Right hindlimb (tissue), 1 donor: ENCODE data around the gene DOCK1.
A peak's percentile ranks its signal among the peaks of the same experiment; 100 is the strongest.

Source experiments
- DNase-seq: peaks from one replicate; pipeline ENCODE4 v3.0.0-alpha.2; 2018

DOCK1 gene

GRCh38 chr10:126955934-126956711, 50.9 kb downstream of the DOCK1 start:
- DNase-seq = no peak

DNA sequence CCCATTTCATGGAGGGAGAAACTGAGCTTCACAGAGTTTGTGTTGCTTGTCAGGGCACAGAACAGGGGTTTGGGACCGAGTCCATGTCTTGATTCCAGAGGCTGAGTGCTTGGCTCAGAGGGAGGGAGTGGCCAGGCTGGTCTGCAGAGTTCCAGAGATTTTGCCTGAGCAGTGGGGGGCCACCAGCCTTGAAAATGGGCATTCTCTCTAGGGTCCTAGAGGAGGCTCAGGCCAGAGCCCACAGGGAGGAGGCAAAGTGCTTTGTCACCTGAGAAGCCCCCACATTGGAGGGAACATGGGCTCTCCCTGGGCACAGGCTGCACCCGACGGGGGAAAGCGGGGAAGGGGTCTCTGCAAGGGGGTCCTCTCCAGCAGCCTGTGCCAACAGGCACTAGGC, 51.5 kb downstream of the DOCK1 start:
- DNase-seq = no peak

- DNase-seq = no peak
These were observed 51.9 kb downstream of the DOCK1 start for GRCh38 chr10:126957111-126957510.

GRCh38 chr10:126959431-126959830, 54.2 kb downstream of the DOCK1 start:
- DNase-seq = no peak

- no peak for DNase-seq
These were observed 54.9 kb downstream of the DOCK1 start for GRCh38 chr10:126959906-126960685.

DNA sequence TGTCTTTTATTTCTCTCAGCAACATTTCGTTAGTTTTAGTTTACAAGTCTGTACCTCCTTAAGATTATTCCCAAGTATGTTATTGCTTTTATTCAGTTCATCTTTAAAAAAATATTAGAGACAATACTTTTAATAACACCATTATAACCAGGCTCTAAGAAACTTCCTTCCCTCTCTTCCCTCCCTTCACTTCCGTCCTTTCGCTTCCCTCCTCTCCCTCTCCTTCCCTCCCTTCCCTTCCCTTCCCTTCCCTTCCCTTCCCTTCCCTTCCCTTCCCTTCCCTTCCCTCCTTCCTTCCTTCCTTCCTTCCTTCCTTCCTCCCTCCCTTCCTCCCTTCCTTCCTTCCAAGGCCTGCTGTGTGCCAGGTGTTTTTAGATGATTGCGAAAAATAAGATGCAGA, 58.1 kb downstream of the DOCK1 start:
- DNase-seq = no peak

- no peak for DNase-seq
These were observed 59.0 kb downstream of the DOCK1 start for GRCh38 chr10:126964190-126964589.

DNA sequence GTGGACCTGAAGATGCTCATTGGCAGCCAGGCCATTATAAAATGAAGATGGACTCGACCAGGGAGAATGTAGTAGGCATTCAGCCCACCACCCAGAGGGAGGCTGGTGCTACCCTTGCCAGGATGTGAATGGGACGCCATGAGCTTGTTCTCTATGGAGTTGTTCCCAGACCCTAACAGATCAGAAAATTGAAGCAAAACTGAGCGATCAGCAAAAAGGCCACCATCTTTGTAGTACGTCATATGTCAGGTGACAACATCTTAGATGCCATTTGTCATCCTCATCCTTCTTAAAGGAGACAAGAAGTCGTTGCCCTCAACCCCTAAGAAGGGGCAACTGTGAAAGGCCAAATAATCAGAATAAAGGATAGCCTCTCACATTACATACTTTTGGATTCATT, 61.7 kb downstream of the DOCK1 start:
- DNase-seq = no peak

DNA sequence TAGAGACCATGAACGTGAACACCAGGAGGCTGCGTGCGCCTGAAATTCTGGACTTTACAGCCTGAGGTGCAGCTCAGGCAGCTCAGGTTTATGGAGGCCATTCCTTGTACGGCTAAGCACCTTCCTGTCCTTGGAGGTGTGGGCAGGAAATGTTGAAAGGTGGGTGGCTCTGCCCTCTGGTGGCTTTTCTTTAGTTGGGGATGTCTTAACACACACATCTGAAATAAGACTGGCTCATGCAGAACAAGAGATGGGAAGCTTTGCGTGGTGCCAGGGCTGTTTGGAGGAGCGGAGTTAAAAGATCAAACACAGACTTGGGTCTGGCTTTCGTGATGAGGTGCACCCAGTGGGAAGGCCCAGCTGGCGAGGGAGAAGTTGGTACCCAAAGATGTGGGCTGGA, 64.1 kb downstream of the DOCK1 start:
- no peak for DNase-seq

DNA sequence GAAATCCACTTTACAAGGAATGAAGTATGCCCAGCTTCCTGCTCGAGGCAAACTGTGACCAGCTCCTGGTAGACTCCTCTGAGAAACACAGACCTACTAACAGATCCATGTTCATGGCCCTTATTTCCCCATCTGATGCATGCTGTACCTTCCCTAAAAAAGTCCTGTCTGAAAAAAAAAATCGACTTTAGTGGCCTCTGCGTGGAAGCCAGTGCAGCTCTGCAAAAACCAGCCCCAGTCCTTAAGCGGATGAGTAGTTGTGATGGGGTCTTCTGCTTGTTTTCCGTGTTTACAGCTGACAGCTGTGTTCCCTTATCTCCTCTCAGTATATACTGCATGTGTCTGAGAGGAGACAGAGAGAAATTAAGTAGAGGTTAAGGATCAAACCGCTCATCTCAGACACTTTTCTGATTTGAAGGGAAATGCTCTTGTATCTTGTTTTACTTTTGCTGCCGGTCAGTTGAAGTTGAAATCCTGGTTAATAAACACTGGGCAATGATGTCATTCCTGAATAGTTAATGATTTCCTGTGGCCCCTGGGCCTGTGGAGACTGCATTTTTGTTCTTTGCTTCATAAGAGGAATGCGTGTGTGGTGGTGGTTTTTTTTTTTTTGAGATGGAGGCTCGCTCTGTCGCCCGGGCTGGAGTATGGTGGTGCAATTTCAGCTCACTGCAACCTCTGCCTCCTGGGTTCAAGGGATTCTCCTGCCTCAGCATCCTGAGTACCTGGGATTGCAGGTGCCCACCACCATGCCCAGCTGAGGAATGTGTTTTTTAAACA, 67.6 kb downstream of the DOCK1 start:
- DNase-seq = no peak

DNA sequence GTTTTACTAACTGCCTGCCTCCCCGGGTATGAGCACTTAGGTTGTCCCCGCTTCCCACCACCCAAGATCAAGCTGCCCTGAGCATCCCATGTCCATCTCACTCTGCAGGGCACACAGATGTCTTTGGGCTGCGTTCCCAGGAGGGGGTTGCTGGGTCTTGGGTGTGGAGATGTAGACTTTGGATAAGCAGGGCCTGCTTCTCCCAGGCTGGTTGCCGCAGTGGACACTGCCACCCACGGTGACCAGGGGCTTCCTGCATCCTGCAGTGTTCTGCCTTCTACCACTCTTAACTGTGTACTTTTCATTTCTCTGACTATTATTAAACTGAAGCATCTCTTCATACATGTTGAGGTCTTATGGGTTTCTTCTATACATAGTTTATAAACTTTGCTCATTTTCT, 70.0 kb downstream of the DOCK1 start:
- DNase-seq = no peak

DNA sequence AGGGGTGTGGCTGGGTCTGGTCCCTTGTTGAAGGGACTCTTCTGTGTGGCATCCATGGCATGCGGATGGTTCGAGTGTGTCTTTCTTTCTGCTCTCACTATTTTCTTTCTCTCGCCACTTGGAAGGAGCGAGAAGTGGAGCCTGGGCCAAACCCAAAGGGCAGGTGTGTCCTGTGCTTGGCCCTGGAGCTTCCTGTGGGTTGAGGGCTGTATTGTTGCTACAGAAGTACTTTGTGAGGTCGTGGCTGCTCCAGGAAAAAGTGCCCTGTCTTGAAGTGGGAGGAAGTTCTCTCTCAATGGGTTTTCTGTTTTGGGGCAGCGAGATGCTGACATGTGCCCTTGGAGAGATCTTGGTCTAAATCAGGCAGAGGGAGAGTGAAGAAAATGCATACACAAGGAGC, 72.0 kb downstream of the DOCK1 start:
- DNase-seq = no peak

DNA sequence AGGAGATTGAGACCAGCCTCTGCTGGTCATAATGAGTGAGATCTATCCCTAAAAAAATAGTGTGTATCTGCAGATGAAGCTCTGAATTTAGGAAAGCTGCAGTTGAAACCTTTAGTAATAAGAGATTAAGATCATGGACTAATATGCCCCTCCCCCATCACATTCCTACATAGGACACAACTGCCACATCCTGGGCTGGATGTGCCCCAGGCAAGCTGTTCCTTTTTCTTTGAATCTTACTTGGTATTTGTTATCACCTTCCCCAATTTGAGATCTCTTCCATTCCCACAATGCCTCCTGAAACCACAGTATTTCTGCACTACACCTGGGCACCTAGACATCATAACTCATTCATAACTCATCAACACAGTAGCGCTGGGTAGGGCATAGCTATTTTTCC, 74.1 kb downstream of the DOCK1 start:
- DNase-seq = no peak

DNA sequence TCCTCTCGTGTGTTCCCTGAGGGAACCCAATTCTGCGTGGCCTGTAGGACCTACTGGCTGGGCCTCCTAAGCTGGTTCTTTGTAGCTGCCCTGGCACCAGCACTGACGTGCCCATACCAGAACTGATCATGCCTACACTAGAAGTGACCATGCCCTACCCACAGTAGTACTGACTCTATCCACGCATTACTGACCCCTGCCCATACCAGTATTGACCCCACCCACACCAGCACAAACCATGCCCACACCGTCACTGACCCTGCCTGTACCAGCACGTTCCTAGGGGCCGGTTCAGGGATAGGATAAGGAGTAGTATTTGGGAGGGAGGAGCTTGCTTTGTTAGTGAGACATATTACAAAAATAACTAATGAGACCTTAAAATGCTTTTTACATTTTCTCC, 88.0 kb downstream of the DOCK1 start:
- DNase-seq = no peak

DNA sequence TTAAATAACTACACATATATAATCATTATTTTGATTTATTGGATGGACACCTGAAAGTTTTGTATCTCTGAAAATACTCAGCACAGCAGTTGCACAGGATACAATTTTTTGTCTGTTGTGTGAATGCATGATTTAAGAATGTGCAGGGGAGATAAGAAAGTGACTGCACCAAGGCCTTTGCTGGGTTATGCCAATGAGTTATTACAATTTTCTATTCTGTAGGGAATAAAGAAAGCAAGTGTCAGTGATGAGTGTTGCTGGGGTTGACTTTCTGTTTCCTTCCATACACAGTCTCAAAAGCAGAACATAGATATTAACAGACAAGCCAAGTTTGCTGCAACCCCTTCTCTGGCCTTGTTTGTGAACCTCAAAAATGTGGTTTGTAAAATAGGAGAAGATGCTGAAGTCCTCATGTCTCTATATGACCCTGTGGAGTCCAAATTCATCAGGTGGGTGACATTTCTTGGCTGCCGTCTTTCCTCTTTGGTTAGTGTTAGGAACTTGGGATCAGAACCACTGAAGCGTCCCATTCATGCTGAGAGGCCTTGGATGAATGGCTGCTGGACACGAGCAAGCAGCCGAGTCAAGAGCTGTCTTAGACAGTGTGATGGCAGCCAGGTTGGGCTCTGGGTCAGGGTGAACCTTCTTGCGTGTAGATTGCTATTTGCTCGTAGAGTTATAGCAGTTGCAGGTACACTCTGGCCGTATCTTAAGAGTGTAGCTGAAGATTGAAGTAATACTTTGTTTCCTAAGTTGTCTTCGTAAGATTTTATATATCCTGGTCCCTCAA, 92.8 kb downstream of the DOCK1 start:
- DNase-seq = no peak

DNA sequence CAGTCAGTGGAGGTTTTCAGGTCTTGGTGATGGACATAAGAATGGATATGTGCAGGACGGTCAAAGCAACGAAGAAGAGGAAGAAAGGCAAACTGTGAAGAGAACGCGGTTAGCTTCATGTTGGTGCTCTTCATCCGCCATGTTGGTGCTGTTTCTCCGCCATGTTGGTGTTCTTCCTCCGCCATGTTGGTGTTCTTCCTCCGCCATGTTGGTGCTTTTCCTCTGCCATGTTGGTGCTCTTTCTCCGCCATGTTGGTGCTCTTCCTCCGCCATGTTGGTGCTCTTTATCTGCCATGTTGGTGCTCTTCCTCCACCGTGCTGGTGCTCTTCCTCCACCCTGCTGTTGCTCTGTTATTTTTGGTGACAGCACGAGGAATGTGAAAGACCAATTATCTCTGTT, 95.4 kb downstream of the DOCK1 start:
- DNase-seq = no peak

- no peak for DNase-seq
These were observed 97.9 kb downstream of the DOCK1 start for GRCh38 chr10:127003032-127003685.

DNA sequence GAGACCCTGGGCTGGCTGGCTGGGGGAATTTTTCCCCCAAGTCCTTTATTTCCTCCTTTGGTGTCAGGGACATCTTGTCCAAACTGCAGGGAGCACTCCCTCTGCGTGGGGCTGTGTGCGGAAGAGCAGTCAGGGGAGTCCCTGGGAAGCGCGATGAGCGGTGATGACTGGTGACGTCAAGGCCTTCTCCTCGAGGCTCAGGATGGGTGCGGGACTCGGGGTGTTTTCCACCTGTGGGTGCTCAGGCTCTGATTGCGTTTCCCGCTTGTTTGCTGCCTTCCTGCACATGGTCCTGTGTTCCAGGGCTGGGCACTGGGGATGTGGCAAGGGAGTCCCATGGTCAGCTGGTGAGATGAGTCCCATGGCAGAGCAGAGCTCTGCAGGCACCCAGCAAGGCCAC, 101.2 kb downstream of the DOCK1 start:
- no peak for DNase-seq

- DNase-seq = no peak
These were observed 104.1 kb downstream of the DOCK1 start for GRCh38 chr10:127009366-127009765.

- no peak for DNase-seq
These were observed 105.9 kb downstream of the DOCK1 start for GRCh38 chr10:127011174-127011573.

- DNase-seq = no peak
These were observed 107.0 kb downstream of the DOCK1 start for GRCh38 chr10:127012071-127012768.

DNA sequence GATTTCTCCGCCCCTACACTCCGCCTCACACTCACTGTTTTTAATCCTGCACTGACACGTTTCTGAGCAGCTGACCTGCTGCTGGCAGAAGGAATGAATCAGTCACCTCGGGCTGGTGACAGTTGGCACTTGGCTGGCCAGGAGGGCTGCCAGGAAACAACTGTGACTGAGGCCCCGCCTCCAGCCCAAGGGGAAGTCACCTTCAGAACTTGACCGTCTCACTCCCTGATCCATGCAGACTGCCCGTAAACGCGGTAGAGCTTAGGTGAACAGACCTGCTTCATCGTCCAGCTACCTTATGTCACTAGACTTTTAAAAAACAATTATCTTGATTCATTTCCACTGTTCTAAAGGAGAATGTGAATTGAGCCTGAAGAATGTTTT, 107.5 kb downstream of the DOCK1 start:
- DNase-seq = peak; percentile 44
